Astrocyte of the hippocampus (primary cell): ENCODE data around the gene NHSL1.

ENCODE experiments used
- DNase-seq: peaks from one replicate; pipeline ENCODE4 v3.0.0; 2011; ENCODE audit warnings: low read depth, low spot score

The NHSL1 gene

DNA sequence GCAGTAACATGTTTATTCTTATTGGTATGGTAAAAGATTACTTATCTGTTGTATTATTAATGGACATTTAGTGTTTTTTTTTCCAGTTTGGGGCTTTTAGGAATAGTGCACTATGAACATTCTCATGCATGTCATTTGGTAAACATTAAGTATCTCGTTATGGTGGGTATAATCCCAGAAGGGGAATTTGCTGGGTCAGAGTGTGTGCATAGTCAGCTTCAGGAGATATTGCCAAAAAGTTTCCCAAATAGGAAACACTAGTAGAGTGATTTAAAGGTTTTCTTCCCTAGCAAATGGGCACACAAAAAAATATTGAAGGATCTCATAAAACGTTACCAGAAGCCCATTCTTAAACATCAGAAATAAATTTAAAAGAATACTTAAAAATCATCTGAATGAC is 25.2 kb upstream of the NHSL1 start:
- no peak for DNase-seq

DNA sequence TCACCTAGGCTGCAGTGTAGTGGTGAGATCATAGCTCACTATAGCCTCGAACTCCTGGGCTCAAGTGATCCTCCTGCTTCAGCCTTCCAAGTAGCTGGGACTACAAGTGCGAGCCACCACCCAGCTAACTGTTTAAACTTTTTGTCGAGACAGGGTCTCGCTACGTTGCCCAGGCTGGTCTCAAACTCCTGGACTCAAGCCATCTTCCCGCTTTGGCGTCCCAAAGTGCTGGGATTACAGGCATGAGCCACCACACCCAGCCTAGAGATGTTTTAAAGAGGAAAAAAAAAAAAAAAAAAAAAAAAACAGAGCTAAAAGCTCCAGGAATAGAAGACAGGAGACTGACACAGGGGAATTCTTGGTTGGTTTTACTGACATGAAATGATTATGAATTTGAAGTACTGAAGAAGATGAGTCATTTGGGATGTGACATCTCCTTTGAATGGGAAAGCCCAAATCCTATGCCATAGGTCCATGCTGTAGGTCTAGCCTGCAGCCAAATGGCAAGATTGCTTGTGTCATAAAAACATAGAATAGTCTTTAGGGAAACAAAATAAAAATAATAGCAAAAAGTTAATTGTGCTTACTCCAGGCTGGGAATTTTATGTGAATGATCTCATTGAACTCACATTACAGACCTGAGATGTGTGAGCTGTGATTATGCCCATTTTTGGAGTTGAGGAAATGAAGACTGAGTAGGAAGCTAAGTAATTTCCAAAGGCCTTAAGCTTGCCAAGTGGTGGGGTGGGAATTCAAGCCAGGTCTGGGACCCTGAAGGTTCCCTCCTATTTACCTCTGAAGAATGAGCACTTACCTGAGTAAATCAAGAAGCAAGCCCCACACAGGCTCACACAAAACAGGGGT is 24.3 kb upstream of the NHSL1 start:
- DNase-seq: no peak

DNA sequence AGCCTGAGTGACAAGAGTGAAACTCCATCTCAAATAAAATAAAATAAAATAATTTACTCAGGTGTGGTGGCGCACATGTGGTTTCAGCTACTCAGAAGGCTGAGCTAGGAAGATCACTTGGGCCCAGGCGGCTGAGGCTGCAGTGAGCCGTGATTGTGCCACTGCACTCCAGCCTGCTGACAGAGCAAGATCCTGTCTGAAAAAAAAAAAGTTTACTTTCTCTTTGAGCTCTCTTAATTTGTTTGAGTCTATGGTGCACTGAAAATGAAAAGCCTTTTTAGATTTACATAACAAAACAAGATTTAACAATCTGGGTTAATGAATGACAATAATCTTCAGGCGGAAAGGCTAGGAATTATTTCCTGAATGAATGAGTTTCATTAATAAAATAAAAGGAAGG is 23.3 kb upstream of the NHSL1 start:
- DNase-seq: no peak

DNA sequence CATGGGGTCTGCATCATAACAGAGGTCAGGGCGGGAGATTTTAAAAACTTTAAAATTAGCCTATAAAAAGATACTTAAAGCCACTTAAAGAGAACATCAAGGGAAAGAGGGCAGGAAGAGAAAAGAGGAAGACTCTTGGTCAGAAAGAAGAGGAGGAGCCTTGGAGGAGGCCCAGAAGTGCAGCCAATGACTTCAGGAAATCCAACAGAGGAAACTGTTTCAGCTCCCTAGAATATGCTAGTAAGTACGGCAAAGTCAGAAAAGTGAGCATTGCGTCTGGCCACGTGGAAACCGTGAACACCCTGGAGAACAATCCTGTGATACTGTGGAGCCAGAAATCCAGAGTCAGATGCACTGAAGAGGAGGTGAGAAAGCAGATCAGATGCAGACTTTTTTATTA is 22.5 kb upstream of the NHSL1 start:
- DNase-seq: no peak

DNA sequence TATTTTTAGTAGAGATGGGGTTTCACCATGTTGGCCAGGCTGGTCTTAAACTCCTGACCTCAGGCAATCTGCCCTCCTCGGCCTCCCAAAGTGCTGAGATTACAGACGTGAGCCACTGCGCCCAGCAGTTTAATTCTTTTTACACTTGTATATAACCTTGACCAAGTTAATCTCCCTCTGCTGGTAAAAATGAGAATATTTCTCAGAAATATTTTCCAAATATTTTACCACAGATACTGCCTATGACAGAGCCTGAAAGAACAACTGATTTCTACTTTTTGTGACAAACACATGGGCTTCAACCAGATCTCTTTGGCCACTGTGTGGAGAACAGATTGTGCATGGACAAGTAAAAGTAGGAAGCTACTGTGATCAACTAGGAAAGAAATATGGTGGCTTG is 21.2 kb upstream of the NHSL1 start:
- DNase-seq: peak; percentile 36

DNA sequence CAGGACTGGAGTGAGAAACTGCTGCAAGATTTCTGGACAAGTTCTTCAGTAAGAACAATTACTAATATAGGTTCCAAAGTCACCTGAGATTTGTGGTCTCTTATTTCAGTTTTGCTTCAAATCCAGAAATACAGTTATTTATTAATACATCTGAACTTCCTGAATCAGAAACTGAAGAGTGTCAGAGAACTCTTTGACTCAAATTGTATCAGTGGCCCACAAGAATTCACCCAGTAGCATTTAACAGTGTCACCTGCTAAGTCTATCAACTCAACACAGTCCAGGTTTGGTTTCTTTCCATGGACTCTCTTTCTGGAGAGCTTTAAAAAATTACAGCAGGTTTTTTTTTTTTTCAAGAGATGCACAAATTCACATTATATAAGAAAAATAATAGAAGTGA is 18.8 kb upstream of the NHSL1 start:
- no peak for DNase-seq

DNA sequence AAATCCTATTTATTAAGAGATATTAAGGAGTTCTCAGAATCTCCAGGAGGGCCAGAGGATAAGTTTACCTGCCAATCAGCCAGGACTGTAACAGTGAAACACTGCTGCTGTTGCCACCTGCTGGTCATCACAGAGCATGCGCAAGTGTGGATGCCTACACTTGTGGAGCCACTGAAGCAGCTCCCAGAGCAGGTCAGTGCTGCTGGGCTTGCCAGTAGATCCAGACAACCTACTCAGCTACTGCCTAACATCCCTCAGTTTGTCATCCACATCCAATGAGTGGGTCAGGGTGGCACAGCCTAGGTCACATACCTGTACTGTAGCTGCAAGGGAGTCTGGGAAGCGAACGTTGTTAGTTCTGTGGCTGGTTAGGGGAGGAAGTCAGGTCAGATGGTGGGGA is 18.3 kb upstream of the NHSL1 start:
- no peak for DNase-seq

DNA sequence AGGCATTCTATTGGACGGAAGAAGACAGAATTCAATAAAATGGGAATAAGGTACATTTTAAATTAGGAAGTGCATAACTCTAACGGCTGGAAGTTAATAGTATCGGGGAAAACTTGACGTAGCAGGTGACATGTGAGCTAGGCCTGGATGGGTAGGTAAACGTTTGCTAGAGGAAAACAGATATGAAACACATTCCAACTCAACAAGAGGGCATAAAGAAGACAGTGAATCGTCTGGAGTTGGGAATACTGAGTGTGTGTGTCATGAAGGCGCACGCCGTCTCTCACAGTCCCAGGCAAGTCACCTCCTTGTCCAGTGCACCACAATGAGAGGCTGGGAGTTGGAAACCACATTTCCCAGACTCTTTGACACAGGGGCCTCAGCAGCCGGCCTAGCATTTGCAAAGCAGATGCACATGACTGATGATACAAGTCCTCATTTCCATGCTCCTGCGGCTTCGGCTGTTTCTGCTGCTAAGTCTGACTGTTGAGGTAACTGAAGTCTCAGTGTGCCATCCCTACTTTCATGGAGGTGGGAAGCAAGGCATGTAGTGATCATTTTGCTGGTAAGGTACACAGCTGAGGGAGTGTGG is 16.5 kb upstream of the NHSL1 start:
- no peak for DNase-seq

DNA sequence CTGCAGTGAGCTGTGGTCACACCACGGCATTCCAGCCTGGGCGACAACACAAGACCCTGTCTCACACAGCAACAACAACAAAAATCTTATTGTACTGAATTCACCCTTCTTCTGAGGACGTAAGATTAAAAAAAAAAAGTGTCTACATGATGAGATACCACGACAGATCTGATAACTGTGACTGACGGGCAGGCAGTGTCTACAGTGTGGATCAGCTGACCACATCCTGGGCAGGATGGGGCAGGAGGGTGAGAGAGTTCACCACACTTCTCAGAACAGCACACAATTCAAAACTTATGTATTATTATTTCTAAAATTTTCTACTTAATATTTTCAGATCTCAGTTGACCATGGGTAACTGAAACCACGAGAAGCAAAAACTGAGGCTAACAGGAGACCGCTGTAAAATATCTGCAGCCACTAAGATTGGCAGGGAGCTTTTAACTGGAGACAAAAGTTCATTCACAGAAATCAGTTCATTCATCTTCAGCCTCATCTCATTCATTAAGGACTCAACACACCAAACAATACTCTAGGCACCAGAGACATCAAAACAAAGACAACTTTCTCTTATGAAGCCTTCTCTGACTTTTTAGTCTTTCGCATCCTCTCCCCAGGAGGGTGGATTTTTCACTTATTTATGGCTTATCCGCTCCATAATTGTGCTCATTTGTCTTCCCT is 15.7 kb upstream of the NHSL1 start:
- no peak for DNase-seq

DNA sequence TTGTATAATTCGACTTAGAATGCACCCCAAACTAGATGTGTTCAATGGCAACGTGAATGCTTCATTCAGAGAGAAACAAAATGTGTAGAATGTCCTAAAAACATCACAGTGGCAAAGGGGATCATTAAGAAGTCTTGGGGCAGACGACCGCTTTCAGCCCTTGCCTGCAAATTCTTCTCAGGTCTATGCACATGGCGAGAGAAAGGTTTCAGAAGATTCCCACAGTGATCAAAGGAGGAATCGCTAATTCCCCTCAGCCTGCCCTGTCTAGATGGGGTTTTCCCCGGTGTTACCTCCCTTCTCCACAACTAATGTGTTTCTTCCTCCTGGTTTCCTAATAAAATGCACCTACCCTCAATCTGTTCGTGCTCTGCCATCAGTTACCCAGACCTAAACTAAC is 13.3 kb upstream of the NHSL1 start:
- no peak for DNase-seq

DNA sequence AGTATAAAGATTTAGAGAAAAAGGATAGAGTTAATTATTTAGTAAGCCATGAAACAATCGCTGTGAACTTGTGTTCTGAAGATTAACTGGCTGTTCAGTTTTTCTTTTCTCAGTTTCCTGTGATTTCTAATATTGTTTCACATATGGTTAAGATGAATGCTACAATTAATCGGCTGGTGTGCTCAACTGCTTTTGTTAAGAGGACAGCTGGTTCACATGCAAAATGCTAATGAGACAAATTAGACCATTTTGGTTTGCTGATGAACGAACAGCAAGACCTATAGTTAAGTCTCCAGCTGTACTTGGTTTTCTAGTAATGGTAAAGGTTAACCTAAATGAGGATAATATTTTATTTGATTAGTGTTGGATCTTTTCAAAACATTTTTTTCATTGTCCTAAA is 10.8 kb upstream of the NHSL1 start:
- DNase-seq: no peak

DNA sequence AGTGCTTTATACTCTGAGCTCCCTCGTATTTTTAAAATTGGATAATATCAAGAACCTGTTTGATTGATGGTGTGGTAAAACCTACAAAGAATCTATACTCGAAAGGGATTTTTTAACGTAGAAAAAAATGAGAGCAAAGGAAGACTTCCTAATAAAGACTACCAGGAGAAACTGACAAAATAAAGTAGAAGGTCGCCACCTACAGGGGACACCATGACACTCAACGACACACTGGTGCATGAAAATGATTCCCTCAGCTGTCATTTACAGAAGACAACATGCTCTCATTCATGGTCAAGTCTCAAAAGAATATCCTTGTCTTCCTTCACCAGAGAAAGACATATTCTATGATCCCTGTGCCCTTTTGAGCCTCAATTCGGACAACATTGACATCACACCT is 10.1 kb upstream of the NHSL1 start:
- DNase-seq: peak; percentile 63

DNA sequence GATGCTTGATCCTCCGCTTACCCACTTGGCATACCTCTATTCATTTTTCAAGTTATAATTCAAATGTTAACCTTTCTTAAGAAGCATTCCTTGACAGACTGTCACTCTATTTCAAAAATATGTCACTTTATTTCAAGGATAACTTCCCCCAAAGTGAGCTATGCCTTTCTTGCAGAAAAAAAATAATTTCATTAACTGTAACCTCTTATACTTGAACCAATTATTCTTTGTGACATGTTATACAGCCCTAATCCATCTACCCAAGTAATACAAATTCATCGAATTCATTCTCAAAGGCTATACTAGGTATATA is 9.3 kb upstream of the NHSL1 start:
- DNase-seq: no peak

DNA sequence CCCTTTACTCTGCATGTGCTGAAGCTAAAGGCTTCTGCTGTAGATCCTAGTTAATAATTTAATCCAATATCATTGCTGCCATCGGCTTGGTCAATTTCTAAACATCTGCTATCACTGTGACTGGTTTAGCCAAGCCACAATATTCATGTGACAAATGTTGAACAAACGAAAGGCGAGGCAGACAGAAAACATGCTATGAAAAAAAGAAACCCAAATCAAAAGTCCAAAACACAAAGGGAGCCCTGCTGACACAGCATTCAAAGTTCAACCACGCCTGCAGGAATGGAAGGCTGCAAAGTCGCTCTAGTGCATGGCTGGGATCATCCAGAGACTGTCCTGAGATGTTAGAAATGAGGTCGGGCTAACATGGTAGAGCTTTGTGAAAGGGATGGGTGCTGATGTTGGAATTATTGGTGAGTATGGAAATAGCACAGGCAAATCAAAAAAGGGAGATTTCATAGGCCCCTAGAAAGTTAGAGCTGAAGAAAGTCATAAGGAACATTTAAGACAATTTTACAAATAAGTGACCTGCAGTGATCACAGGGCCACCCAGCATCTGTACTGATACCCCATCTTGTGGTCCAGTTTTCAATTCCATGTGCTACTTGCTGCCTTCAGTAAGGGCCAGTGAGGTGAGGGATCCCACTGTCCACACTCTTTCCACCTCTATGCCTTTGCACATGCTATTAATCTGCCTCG is 8.8 kb upstream of the NHSL1 start:
- no peak for DNase-seq

DNA sequence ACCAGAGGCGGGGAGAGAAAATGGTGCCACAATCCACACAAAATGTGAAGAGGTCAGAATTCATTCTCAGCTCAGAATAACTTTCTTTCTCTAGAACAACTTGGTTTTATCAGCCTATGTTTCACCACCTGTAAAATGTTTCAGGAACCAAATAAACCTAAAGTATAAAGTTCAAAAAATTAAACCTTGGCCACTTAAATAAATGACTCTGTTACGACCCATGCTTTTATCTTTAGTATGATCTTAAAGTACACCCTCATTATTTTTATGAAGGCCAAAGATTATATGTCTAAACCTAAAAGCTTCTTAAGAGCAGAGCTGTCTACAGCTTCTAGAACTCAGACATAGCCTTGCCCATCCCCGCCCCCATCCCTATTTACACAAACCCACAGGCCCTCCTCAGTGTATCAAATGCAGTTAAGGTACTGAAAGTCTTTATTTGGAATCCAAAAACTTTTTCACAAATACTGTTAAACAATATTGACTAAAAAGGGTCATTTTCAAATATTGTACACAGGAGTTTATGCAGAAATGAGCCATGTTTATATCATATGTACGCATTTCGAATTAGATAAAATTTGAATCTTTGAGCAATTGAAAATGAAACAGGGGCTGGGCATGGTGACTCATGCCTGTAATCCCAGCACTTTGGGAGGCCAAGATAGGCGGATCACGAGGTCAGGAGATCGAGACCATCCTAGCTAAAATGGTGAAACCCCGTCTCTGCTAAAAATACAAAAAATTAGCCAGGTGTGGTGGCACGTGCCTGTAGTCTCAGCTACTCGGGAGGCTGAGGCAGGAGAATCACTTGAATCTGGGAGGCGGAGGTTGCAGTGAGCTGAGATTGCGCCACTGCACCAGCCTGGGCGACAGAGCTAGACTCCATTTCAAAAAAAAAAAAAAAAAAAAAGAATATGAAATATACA is 5.7 kb upstream of the NHSL1 start:
- DNase-seq: no peak

DNA sequence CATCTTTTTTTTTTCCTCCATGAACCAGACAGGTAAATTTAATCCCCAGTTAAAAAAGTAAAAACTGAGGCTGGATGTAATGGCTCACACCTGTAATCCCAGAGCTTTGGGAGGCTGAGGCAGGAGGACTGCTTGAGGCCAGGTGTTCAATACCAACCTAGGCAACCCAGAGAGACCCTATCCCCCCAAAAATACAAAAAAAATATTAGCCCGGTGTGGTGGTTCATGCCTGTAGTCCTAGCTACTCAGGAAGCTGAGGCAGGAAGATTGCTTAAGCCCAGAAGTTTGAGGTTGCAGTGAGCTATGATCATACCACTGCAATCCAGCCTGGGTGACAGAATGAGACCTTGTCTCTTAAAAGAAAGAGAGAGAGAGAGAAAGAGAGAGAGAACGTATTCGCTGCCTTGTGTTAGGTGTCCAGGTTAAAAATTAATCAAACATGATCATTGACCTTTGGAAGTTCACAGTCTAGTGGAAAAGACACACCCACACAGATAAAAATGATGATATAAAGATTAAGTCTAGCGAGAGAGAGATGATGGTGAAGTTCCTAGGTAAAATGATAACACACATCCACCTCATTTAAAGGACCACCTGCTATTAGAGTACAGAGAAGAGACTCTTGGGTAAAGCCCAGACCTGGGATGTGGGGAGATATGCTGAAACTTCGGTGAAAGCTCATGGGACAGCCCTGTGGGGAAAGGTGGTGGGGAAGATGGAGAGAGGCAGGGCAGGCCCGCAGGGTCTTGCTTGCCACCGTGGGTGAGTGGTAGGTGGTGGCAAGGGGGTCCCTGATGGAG is 4.8 kb upstream of the NHSL1 start:
- DNase-seq: no peak

DNA sequence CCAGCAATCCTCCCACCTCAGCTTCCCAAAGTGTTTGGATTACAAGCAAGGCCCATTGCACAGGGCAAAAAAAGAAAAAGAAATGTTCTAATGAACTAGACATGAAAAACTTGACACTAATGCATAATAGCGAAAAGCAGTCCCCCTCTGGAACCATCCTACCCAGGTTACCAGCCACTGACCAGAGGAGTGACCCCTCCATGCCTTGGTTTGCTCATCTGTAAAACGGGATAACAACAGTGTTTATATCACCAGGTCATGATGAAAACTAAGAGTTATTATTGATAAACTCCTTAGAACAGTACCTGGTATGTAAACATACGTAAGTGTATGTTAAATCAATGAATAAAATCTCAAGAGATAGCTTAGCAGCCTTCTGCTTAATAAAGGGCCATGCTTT is 3.3 kb upstream of the NHSL1 start:
- DNase-seq: no peak

DNA sequence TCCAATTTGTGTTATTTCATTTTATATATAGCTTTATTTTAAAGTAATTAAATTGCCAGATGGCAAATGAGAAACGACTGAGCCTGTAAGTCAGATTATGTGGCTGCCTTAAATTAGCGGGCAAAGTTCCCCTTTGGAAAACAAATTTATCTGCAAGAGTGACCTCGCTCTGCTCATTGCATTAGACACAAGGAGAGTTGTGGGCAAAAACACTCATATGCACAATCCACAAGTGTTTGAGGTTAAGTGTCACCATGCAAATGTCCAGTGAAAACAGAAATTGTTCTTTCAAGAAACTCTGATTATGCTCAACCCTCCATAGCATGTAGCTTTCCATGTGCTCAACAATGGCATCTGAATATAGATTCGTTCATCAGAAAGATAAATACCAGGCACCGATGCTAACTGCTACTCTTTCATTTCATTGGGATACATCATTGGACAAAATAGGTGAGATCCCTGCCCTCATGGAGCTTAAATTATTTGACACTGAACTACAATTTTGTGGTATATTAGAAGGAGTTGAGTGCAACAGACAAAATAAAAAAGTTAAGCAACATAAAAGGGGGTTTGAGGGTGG is 1.7 kb upstream of the NHSL1 start:
- peak; percentile 64 for DNase-seq

DNA sequence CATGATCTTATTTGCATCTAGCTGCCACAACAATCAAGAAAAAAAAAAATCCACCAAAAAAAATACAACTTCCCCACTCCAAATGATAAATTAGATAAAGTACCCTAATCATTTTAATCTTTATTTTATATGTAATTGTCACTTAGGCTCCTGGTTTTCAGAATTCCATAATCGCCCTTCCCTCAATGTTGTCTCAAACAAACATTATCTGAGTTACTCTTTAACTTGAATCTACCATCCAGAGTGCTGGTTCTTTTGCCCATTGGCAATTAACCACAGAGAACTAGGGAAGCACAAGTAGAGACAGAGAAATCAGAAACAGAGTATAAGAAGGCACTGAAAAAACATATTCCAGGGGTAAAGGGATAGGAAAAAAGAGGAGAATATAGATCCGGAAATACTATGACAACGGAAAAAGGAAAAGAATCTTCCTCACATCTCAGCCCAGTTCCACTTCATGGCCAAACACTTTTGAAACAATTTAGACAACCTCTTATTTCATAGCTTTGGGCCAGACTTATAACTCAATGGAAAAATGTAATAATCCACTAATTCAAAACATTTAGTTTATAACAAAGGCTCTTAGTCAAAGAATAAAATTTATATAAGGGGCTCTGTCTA is 861 bp upstream of the NHSL1 start:
- DNase-seq: no peak
